Nephron (organoid): ENCODE measurements around the gene C4orf46.
"Not testable (repeated sequence)": the region's sequence is repeated elsewhere in the genome, so short reads cannot be mapped to it uniquely, and the experiment has no call there.

ENCODE experiments used
- H3K27ac Mint-ChIP-seq, 3 experiments: 2 replicates each; pipeline ENCODE4 v1.8.0; 2020; ENCODE audit warnings: mixed read lengths in 3 of 3, mild to moderate bottlenecking in 2 of 3, moderate library complexity in 1 of 3
- H3K27me3 Mint-ChIP-seq: 2 replicates; pipeline ENCODE4 v1.8.0; 2021; ENCODE audit warnings: low read depth, mild to moderate bottlenecking, moderate library complexity, mixed read lengths
- H3K36me3 Mint-ChIP-seq: 2 replicates; pipeline ENCODE4 v1.8.0; 2020; ENCODE audit warnings: low read depth, mixed read lengths
- H3K4me1 Mint-ChIP-seq: 2 replicates; pipeline ENCODE4 v1.8.0; 2020; ENCODE audit warnings: mixed read lengths
- H3K4me3 Mint-ChIP-seq, 3 experiments: 2 replicates each; pipeline ENCODE4 v1.8.0; 2020; ENCODE audit warnings: mild to moderate bottlenecking in 3 of 3, mixed read lengths in 3 of 3, moderate library complexity in 2 of 3
- H3K9me3 Mint-ChIP-seq: 2 replicates; pipeline ENCODE4 v1.8.0; 2020; ENCODE audit warnings: mixed read lengths
- CTCF ChIP-seq, 3 experiments: fragments of 200-600 bp; sonication (generic); IDR thresholded peaks; one replicate each; pipeline ENCODE4 v1.5.0; 2021; ENCODE audit warnings: antibody characterized with exemption in 3 of 3; ENCODE audit not compliant: unreplicated experiment in 3 of 3

C4orf46 gene

GRCh38 chr4:158664806-158665205, 6.9 kb downstream of the C4orf46 start:
- Mint-ChIP-seq H3K9me3 (no peaks in the 10 kb centered on the region), H3K27me3 (no peaks in the 10 kb centered on the region), H3K4me3 (no peak overlapping the region), H3K4me1 (peaks cover 10% of the 10 kb centered on the region), H3K36me3 (peaks cover 21% of the 10 kb centered on the region), H3K27ac (no peak overlapping the region)
- TF ChIP-seq CTCF (IDR thresholded peaks at IDR 0.05; ENCODE audit: unreplicated experiment in 3 of 3), result no peak

GRCh38 chr4:158663707-158664625, 7.7 kb downstream of the C4orf46 start:
- H3K4me1 Mint-ChIP-seq, H3K27me3 Mint-ChIP-seq, H3K27ac Mint-ChIP-seq, H3K9me3 Mint-ChIP-seq, H3K4me3 Mint-ChIP-seq: not testable (repeated sequence)
- peaks cover 17% of the 10 kb centered on the region for H3K36me3 Mint-ChIP-seq

- not testable (repeated sequence) for H3K27me3 Mint-ChIP-seq, H3K4me3 Mint-ChIP-seq, H3K27ac Mint-ChIP-seq, H3K9me3 Mint-ChIP-seq, H3K4me1 Mint-ChIP-seq
- H3K36me3 Mint-ChIP-seq, result peaks cover 15% of the 10 kb centered on the region
Measured at GRCh38 chr4:158663255-158663654, 8.4 kb downstream of the C4orf46 start.

- Mint-ChIP-seq H3K4me3 (no peak overlapping the region), H3K4me1 (no peaks in the 10 kb centered on the region), H3K36me3 (no peaks in the 10 kb centered on the region), H3K27ac (no peak overlapping the region), H3K9me3 (no peaks in the 10 kb centered on the region), H3K27me3 (no peaks in the 10 kb centered on the region)
- no peak for TF ChIP-seq CTCF (IDR thresholded peaks at IDR 0.05; ENCODE audit: unreplicated experiment in 3 of 3)
Measured at GRCh38 chr4:158657291-158657690, 14.4 kb downstream of the C4orf46 start.

GRCh38 chr4:158656439-158656838, 15.2 kb downstream of the C4orf46 start:
- TF ChIP-seq CTCF (IDR thresholded peaks at IDR 0.05; ENCODE audit: unreplicated experiment in 3 of 3), result no peak
- H3K27me3 Mint-ChIP-seq, result no peaks in the 10 kb centered on the region
- H3K9me3 Mint-ChIP-seq, result no peaks in the 10 kb centered on the region
- no peak overlapping the region for H3K4me3 Mint-ChIP-seq
- H3K4me1 Mint-ChIP-seq, result no peaks in the 10 kb centered on the region
- H3K27ac Mint-ChIP-seq, result no peak overlapping the region
- H3K36me3 Mint-ChIP-seq, result no peaks in the 10 kb centered on the region

GRCh38 chr4:158652920-158653319, 18.8 kb downstream of the C4orf46 start:
- H3K9me3 Mint-ChIP-seq, result no peaks in the 10 kb centered on the region
- no peak for TF ChIP-seq CTCF (IDR thresholded peaks at IDR 0.05; ENCODE audit: unreplicated experiment in 3 of 3)
- no peaks in the 10 kb centered on the region for H3K36me3 Mint-ChIP-seq
- no peak overlapping the region for H3K27ac Mint-ChIP-seq
- no peaks in the 10 kb centered on the region for H3K4me1 Mint-ChIP-seq
- H3K4me3 Mint-ChIP-seq, result no peak overlapping the region
- no peaks in the 10 kb centered on the region for H3K27me3 Mint-ChIP-seq

GRCh38 chr4:158649111-158649680, 22.5 kb downstream of the C4orf46 start:
- no peak for TF ChIP-seq CTCF (IDR thresholded peaks at IDR 0.05; ENCODE audit: unreplicated experiment in 3 of 3)
- H3K27ac Mint-ChIP-seq, result no peak overlapping the region
- peaks cover 7% of the 10 kb centered on the region for H3K4me1 Mint-ChIP-seq
- H3K9me3 Mint-ChIP-seq, result no peaks in the 10 kb centered on the region
- no peak overlapping the region for H3K4me3 Mint-ChIP-seq
- H3K27me3 Mint-ChIP-seq, result no peaks in the 10 kb centered on the region
- H3K36me3 Mint-ChIP-seq, result no peaks in the 10 kb centered on the region
